ENCODE measurements around the gene SBNO2. TPM values are rescaled to one million over a fixed set of nuclear protein-coding genes. Genes with fewer than 3 reads are reported as not detected.

Gene SBNO2
- polyA plus RNA-seq, 1 of the 3 experiments (the other 2 are of a cell fraction) = 18.3 TPM

- peak in 1 of 2 experiments; percentile 77; a peak in 1 of 4 replicates for TF ChIP-seq EP300 (IDR thresholded peaks at IDR 0.05; ENCODE audit: borderline replicate concordance in 1 of 2, low read depth in 1 of 2, low read length in 1 of 2)
These were observed 3.5 kb upstream of the SBNO2 start (continued) for GRCh38 chr19:1177322-1178114.

- ChIA-PET POLR2A (no interaction called here), CTCF (interaction anchor here (0.6 to 4.5 kb wide), 3 partner anchors 21 to 71 kb away, joined by 3 to 23 read pairs (median 5); no protein-coding TSS in a partner anchor)
- Histone ChIP-seq H3K4me1 (ENCODE audit: control insufficient read depth in 1 of 2, insufficient read depth in 2 of 2, low read depth in 1 of 2, low read length in 1 of 2) (peaks cover 29 to 38% of the 10 kb centered on the region in 2 experiments; a peak in 3 of 4 replicates), H3K9me2 (no peaks in the 10 kb centered on the region), H3K4me2 (peak overlapping the region; percentile 99), H3K79me2 (ENCODE audit: insufficient read depth) (peaks cover 63% of the 10 kb centered on the region), H3F3A (replicated peaks; ENCODE audit: insufficient read depth) (peaks cover 17% of the 10 kb centered on the region), H3K27ac (ENCODE audit: low read depth in 2 of 2, low read length in 1 of 2) (peak overlapping the region; percentile 57 to 69), H3K9ac (peak overlapping the region; percentile 87), H3K36me3 (replicated peaks in 1 of 2; ENCODE audit: control insufficient read depth in 1 of 2, insufficient read depth in 2 of 2, low read length in 1 of 2) (no peaks in the 10 kb centered on the region), H3K27me3 (ENCODE audit: insufficient read depth) (no peaks in the 10 kb centered on the region), H3K4me3 (ENCODE audit: low read depth in 2 of 2, low read length in 1 of 2) (peak overlapping the region; percentile 69 to 84), H2AFZ (ENCODE audit: low read depth) (no peak overlapping the region), H4K20me1 (ENCODE audit: insufficient read depth) (peaks cover 5% of the 10 kb centered on the region; the same call in 1 of the 2 replicates), H3K9me3 (no peaks in the 10 kb centered on the region)
- 5% methylated on average over 47 of the region's 47 CpGs for WGBS (ENCODE audit: low lambda C conversion rate)
- DNase-seq = peak; percentile 67
- TF ChIP-seq POLR2AphosphoS5 (IDR thresholded peaks at IDR 0.05; ENCODE audit: low read depth, low read length) = no peak
- no peak for TF ChIP-seq TCF12 (IDR thresholded peaks at IDR 0.05)
- no peak for TF ChIP-seq NFIC (IDR thresholded peaks at IDR 0.05; ENCODE audit: borderline replicate concordance)
- TF ChIP-seq SIN3A (IDR thresholded peaks at IDR 0.05; ENCODE audit: borderline replicate concordance, low read depth, low read length) = no peak
- no peak for TF ChIP-seq RCOR1 (IDR thresholded peaks at IDR 0.05; ENCODE audit: low read length)
- no peak for TF ChIP-seq JUND (IDR thresholded peaks at IDR 0.05)
- TF ChIP-seq EP300 (IDR thresholded peaks at IDR 0.05; ENCODE audit: borderline replicate concordance in 1 of 2, low read depth in 1 of 2, low read length in 1 of 2) = no peak
- TF ChIP-seq GATA2 (CRISPR knock-in tag; IDR thresholded peaks at IDR 0.05) = no peak
- TF ChIP-seq CHD2 (IDR thresholded peaks at IDR 0.05; ENCODE audit: low read length, partially characterized antibody) = no peak
- no peak for TF ChIP-seq RFX5 (IDR thresholded peaks at IDR 0.05; ENCODE audit: low read length)
- TF ChIP-seq EZH2phosphoT487 (IDR thresholded peaks at IDR 0.05; ENCODE audit: borderline replicate concordance, low read depth) = no peak
- TF ChIP-seq IRF3 (IDR thresholded peaks at IDR 0.05; ENCODE audit: low read depth, low read length) = no peak
- no peak for TF ChIP-seq GABPA (IDR thresholded peaks at IDR 0.05; ENCODE audit: low read depth)
- TF ChIP-seq MAX (IDR thresholded peaks at IDR 0.05; ENCODE audit: low read depth) = no peak
These were observed 766 bp downstream of the SBNO2 start for GRCh38 chr19:1173159-1173844.

Data from SK-N-SH (cell line).